HG03439 (cell line): ENCODE data around the gene TBC1D13.

Experiments used
- ATAC-seq: cut with Tn5 transposase; IDR thresholded peaks from one replicate; pipeline ENCODE4 v1.9.1; 2021; ENCODE audit warnings: mild to moderate bottlenecking, moderate library complexity; ENCODE audit not compliant: unreplicated experiment

The TBC1D13 gene

DNA sequence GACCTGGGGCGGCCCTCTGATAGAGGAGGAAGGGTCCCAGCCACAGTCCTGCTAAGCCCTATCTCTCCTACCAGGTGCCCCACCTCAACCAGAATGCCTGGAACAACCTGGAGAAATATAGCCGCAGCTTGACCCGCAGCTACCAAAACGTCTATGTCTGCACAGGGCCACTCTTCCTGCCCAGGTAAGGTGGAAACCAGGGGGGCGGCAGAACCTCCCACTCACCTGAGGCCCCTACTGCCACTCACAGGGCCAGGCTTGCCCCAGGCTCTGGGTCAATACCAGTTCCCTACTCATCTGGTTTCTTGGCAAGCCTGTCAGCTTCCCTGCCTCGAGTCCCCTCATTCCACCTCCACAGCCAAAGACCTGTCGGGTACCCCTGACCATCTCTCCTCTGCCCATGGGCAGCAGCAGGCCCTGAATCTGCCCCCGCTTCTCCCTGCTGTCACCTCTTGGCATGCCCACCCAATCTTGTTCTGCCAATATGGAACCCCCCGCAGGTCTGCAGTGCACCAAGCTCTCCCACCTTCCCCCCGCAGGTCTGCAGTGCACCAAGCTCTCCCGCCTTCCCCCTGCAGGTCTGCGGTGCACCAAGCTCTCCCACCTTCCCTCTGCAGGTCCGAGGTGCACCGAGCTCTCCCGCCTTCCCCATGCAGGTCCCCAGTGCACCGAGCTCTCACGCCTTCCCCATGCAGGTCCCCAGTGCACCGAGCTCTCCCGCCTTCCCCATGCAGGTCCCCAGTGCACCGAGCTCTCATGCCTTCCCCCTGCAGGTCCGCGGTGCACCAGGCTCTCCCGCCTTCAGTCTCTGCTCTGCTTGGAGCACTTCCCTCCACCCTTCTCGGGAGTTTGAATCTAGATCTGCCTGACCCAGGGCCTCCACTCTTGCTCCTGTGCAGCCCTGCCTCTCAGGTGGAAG, 33.9 kb downstream of the TBC1D13 start:
- ATAC-seq = no peak

DNA sequence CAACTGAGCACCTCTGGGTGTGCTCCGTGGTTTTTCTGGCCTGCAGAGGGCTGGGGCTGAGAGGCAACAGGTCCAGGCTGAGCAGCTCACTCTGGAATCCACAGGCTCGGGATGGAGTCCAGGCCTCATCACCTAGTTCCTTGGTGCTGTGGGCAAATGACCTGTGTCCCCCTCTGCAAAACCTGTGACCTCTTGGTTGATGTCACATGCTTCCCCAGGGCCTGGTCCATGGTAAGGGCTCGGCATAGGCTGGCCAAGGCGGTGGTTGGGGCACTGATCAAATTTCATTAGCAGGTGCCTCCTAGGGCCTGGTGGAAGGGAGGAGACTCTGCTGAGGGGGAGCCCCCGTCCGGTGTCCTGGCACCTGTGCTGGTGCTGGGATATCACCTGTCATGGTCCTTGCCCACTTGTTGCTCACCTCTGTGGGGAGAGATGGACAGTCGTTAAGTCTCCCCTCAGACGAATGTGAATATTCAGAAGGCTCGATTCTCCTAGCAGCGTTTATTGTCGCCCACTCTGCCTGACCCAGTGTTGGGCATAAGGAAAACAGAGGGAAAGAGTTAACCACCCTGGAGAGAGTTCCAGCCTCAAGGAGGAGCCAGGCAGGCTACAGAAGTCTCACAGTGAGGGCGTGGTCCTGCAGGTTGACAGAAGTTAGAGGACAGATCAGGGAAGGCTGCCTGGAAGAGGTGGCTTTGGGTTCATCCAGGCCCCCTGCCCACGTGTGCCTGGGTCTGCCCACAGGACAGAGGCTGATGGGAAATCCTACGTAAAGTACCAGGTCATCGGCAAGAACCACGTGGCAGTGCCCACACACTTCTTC, 34.7 kb downstream of the TBC1D13 start:
- ATAC-seq = no peak

- ATAC-seq = no peak
These were observed 35.5 kb downstream of the TBC1D13 start for GRCh38 chr9:128822407-128823042.

DNA sequence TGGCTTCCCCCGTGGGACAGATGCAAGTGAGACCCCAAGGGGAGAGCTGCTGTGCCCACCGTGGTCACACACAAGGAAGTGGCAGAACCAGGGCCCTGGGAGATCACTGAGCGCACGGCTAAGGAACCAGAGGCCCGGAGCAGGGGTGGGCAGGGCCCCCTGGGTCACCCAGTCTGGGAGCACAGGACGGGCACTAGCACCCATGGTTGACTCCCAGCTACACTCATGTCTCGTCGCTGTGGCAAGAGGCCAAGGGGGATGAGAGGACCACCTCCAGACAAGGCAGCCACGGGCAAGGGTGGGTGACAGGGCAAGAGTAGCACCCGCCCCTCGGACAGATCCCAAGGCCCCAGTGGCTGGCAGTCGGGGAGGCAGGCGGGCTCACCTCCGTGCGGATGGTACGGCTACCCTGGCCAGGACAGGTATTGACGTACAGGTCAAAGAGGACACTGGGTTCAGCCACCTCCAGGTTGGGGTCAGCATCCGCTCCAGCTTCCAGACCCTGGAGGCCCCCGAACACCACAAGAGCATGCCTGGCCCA, 36.4 kb downstream of the TBC1D13 start:
- no peak for ATAC-seq

- ATAC-seq = no peak
These were observed 36.9 kb downstream of the TBC1D13 start for GRCh38 chr9:128823903-128824406.

DNA sequence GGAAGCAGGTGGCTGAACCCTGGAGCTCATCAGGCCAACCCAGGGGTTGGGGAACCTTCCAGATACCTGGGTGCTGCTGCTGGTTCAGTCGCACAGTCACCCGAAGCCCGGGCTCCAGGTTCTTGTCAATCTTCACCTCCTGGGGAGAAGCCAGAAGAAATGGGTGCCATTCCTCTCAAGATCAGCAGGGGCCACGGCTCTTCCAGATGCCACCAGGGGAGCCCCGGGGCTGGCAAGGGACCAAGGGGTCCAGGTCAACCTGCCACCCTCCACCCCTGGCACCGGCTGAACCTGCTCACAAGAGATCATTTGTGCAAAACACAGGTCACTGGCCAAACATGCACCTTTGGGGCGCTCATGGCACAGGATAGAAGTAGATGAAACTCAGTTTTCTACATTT, 37.9 kb downstream of the TBC1D13 start:
- ATAC-seq = no peak

- ATAC-seq = no peak
These were observed 39.1 kb downstream of the TBC1D13 start for GRCh38 chr9:128825923-128826700.

DNA sequence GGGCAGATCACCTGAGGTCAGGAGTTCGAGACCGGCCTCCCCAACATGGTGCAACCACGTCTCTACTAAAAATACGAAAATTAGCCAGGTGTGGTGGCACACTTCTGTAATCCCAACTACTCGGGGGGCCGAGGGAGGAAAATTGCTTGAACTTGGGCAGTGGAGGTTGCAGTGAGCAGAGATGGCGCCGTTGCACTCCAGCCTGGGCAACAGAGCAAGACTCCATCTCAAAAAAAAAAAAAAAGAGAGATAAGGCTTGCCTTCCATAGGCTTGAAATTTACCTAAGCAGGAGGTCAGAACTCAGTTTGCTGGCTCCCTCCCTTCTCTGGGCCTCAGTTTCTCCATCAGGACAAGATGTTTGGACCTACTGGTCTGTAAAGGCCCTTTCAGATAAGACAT, 41.2 kb downstream of the TBC1D13 start:
- no peak for ATAC-seq

- ATAC-seq = peak; percentile 15
These were observed 41.8 kb downstream of the TBC1D13 start for GRCh38 chr9:128828719-128829452.

- peak; percentile 95 for ATAC-seq
These were observed 42.6 kb downstream of the TBC1D13 start, which contains the start of gene SPOUT1 for GRCh38 chr9:128829477-128830251. SPOUT1 (minus strand) TSS chr9:128829794; CDS start chr9:128829780, 14 bp downstream.

DNA sequence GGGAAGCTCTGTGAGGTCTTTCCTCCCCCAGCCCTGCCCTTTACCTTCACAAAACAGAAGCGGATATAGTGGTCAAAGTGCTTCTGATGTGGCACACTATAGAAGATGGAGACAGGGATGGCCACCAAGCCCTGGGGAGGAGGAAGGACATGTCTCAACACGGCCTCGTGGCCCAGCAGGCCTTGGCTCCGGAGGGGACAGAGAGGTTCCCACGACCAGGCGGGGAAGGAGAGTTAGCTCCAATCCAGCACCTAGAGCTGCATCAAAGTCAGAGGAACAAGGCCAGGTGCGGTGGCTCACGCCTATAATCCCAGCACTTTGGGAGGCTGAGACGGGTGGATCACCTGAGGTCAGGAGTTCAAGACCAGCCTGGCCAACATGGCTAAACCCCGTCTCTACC, 46.6 kb downstream of the TBC1D13 start:
- ATAC-seq = no peak

GRCh38 chr9:128835246-128836210, 48.5 kb downstream of the TBC1D13 start:
- no peak for ATAC-seq

DNA sequence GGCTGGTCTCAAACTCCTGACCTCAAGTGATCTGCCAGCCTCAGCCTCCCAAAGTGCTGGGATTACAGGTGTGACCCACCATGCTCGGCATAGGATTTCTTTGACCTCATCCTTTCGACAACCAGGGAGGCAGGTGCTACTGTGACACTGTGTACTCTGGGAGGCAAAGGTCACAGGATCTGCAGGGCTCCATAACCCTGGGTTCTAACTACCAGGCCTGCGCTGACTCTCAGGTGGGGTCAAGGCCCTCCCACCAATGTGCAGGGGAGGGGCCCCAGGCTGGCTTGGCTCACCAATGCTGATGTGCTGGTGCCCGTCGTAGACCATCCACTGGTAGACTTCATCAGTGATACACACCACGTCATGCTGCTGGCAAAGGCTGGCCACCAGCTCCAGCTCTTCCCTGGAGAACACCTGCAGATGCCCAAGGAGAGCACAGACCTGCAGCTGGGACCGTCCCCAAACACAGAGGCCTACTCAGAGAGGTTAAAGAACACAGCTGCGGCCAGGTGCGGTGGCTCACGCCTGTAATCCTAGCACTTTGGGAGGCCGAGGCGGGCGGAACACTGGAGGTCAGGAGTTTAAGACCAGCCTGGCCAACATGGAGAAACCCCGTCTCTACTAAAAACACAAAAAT, 49.6 kb downstream of the TBC1D13 start:
- no peak for ATAC-seq

GRCh38 chr9:128838338-128838737, 51.3 kb downstream of the TBC1D13 start:
- no peak for ATAC-seq

DNA sequence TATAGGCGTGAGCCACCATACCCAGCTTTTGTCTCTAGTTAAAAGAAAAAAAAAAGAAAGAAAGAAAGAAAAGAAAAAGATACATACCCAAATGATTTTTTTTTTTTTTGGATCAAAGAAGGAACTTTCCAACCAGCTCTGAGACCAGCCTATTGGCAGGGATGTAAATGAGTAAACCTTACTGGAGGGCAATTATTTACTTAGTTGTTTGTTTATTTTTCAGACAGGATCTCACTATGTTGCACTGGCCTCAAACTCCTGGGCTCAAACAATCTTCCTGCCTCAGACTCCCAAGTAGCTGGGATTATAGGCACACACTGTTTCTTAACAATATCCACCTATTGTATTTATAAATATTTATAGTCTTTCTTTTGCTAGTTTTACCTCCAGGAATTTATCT, 53.5 kb downstream of the TBC1D13 start:
- no peak for ATAC-seq

DNA sequence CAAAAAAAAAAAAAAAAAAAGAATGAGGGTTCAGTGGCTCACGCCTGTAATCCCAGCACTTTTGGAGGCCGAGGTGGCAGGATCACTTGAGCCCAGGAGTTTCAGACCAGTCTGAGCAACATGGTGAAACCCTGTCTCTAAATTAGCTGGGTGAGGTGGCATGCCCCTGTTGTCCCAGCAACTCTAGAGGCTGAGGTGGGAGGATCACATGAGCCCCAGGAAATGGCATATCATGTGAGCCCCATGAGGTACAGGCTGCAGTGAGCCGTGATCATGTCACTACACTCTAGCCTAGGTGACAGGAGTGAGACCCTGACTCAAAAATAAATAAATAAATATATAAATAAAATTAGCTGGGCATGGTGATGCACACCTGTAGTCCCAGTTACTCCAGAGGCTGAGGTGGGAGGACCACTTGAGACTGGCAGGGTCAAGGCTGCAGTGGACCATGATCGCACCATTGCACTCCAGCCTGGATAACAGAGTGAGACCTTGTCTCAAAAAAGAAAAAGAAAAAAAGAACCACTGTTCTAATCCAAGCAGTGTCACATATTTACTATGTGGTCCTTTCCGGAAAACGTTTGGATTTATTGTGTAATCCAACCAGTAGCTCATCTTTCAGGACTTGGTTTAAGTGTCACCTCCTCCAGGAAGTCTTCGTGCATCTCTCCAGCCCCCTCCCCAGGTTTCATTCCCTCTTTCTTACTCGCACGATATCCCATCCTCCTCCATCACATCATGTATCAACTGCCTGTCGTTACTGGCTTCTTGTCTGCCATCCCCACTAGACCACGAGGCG, 54.8 kb downstream of the TBC1D13 start:
- ATAC-seq = no peak
